GM19397 (cell line): Measurements from ENCODE around the gene DIP2C.

Experiments
- ATAC-seq: cut with Tn5 transposase; IDR thresholded peaks from one replicate; pipeline ENCODE4 v1.9.1; 2021; ENCODE audit warnings: mild to moderate bottlenecking, moderate library complexity; ENCODE audit not compliant: unreplicated experiment

The DIP2C gene

DNA sequence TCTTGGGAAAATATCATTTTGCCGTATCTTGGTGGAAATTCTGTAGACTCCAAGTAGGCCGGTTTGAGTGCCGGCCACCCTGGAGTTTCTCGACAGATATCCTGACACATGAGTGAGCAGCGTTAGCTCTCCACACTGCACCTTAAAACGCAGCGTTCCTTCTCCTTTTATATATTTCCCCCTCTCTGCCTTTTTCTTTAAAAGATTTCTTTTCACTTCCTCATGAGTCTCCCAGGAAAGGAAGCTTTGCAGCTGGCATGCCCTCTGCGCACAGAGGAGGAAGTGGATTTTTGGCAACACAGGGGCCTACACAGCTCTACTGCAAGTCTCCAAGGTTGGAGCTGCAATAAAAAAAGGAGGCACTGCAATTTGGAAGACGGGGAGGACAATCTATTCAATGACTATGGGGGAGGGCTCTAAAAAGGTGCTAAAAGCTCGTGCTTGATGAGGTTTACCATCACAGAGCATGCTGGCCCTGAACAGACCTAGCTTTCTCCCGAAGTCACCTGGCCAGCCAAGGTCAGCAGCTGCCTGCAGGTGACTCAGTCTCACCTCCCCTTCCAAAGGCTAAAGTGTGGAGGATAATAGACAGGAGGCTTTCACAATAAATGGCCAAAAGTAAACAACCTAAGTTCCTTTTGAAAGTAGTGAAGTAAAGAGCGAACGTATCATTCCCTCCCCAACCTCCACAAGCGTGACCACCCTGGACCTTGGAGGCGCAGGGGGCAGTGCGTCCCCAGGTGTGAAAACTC, 301.4 kb downstream of the DIP2C start:
- ATAC-seq: no peak

DNA sequence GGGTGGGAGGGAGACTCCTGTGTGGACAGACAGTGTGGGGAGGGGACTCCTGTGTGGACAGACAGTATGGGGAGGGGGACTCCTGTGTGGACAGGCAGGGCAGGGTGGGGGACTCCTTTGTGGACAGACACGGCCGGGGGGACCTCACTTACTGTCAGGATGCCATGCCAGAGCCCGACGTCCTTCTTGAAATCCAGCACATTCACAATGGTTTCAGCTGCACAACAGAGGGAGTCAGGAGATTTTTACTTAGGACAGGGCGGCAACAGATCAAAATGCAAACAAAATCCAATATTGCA, 301.9 kb downstream of the DIP2C start:
- ATAC-seq: no peak

DNA sequence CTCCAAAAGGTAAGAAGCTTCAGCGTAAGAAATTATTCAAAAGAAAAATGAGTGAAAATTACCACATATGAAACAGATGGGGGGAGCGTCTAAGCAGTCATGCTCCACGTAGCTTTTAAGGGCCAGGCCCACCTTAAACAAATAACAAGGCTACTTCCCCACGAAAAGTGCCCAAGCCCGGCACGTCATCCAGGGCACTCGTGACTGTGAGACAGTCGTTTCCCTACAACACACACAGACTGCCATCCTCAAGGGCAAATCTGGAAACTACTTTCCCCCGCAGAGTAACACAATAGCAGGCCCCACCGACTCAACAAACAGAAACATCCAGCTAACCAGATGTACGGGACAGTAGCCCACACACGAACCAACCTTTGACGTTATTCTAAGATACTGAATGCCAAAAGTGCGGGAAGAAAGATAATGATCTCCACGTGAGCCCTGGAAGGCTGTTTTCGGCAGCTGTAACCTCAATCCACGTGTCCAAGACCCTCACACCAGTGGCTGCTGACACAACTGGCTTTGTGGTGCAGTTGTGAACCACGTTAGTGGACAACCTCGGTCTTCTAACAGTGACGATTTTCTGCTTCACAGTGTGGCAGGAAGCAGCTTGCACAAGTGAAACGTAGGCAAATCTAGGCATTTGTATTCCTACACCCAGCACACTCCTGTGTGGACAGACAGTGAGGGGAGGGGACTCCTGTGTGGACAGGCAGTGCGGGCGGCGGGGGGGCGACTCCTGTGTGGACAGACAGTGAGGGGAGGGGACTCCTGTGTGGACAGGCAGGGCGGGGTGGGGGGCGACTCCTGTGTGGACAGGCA, 302.5 kb downstream of the DIP2C start:
- ATAC-seq: no peak

DNA sequence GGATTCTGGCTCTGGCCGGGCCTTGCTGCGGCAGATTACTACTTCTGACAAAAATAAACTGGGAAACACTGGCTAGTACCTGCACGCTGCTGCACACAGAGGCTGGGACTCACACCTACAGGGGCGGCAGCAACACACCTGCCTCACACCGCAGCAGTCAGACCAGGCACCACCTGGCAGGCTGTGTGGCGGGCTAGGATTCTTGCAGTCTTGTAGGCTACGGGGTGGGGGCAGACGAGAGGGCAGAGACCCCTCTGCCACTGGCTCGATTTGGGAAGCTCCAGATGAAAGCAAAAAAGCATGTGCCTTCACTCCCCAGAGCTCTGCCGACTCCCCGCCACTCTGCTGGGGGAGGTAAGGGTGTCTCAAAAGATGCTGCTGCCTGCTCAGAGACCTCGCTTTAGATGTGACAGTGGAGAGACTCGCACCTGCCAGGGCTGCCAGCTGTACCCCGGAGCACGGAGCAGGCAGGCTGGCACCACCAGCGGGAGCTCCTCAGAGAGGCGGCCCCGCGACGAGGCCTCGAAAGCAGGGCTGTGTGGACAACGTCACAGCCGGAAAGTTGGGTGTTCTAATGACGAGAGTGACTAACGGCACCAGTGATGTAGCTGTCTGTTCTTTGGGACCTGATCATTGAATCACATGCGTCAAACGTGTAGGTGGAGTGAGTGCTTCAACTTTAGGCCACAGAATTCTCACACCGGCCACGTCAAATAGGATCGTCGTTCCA, 303.7 kb downstream of the DIP2C start:
- no peak for ATAC-seq

DNA sequence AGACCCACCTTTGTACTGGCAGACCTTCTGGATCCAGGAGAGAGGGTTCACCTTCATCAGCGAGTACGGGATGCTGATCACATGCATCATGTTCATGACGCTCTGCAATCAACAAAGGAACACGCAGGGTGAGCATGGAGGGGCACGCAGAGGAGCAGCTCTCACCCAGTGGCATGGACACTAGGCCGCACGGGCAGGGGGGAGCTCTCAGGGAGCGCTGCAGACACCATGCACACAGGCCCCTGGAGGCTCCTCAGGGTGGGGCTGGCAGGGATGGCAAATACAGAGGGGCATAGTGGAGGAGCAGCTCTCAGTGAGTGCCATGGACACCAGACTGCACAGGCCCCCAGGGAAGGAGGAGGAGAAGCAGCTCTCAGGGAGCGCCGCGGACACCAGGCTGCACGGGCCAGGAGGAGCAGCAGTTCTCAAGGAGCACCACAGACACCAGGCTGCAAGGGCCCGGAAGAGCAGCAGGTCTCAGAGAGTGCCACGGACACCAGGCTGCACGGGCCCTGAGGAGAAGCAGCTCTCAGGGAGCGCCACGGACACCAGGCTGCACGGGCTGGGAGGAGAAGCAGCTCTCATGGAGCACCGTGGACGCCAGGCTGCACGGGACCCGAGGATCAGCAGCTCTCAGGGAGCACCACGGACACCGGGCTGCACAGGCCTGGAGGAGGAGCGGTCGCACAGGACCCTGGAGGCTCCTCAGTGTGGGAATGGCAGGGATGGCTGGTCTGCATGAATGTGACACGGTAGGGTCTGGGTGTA, 304.7 kb downstream of the DIP2C start:
- ATAC-seq: no peak

DNA sequence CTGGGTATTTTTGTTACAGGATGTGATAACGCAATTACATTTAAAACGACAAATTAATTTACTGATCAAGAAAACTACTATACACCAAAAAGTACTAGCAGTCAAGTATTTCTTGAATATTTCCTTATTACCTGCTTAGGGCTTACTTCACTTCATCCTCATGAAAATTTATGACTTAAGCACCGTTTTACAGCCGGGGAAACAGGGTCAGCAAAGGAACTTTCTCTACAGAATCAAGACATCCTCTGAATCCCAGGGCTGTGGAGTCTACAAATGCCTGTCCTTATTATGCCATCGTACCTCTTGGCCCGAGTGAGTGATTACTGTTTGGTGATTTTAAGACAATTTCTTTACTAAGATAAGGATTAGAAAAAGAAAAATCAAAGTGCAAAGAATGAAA, 305.9 kb downstream of the DIP2C start:
- ATAC-seq: no peak

DNA sequence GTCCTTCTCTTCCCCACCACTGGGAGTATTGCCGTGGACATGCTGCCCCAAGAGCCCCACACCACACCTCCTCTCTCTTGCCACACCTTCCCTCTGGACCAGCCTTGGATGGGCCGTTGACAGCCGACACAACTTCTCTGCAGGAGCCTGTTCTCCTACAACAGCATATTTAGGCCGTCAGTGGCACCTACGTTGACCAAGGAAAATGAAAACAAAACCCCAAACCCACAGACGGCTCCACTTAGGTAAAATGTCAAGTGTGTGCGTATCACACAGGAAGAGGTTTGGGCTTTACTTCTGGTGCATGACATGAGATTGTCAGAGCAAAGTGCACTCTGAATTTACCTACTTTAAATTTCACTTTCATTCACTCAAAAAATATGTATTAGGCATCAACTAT, 307.7 kb downstream of the DIP2C start:
- ATAC-seq: no peak

DNA sequence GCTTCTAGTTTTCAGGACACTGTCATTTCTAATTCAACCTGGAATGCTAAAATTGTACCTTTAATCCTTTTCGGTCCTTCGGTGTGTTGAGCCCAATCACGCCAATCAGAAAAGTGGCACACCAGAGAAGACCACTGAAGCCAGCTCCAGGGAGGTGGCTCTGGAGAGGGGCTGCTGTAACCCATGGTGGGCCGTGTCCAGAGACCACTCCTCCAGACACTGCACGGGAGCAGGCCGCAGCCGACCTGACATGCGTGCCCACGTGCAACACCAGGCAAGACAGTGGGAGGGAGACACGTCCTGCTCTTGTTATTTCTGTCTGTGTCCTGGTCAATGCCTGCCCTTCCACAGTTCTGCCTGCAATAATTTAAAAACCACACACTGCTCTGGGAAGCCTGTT, 308.1 kb downstream of the DIP2C start:
- no peak for ATAC-seq

DNA sequence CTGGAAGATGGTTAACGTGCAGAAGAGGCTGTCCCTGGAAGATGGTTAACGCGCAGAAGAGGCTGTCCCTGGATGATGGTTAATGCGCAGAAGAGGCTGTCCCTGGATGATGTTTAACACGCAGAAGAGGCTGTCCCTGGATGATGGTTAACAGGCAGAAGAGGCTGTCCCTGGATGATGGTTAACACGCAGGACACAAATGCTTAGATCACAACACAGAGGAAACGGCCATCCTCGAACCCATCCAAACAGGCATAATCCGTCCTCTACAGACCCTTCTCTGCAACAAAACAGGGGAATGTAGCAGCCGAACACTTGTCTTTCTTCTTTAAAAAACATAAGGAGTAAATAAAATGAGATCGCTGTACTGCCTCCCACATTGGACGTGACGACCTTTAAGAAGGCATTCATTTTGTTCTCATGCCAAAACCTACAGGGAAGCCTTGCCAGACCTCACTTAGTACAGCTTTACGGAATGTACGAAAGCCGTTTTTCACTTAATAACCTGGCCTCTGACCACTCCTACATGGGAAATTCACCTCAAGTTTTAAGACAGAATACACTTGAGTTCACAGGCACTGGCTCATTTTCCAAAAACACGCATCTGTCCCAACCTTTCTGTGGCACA, 309.0 kb downstream of the DIP2C start:
- ATAC-seq: no peak

DNA sequence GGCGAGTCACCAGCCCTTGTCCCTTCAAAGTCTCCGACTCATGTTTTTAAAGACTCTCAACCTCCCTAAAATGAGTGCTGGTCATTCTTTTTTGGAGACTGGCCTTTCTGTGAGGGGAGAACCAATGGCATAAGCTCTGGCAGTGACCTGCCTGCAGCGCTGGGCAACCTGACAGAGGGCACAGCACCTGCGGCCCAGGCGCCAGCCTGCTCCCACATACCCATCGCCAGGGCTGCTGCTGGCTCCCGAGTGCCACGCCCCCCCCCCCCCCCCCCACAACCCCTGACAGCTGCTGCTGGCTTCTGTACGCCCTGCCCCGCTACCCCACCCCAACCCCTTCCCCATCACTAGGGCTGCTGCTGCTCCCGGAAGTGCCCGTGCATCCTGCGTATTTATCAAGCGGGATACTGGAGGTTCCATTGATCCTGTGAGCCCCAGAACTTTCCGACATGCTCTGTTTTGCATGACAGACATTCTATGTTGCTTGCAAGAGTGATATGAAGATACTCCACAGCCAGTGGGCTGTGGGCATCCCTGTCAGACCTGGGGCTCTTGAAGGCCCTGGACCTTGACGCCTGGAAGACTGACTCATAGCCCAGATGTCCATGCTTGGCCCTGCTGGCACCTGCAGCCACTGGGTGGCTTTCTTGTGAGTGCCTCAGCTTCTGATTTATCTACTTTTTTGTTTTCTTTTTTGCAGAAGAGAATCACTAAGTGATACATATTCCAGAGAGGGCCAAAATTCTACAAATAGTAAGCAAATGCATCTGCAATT, 310.4 kb downstream of the DIP2C start:
- ATAC-seq: no peak

DNA sequence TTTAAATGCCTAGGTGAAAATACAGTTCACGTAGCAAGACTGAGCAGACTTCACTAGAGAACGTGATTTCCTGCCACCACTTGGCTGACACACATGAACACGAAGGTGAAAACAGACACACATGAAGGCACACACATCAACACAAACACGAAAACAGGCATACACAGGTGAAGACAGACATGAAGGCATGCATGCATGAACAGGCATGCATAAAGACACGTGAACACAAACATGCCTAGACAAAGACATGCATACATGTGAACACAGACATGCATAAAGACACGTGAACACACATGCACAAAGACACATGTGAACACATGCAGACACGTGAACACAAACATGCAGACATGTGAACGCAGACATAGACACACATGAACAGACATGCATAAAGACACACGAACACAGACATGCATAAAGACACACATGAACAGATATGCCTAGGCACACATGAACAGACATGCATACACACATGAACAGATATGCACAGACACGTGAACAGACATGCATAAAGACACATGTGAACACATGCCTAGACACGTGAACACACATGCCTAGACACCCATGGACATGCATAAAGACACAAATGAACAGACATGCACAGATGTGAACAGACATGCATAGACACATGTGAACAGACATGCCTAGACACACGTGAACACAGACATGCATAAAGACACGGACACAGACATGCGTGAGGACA, 311.1 kb downstream of the DIP2C start:
- no peak for ATAC-seq

DNA sequence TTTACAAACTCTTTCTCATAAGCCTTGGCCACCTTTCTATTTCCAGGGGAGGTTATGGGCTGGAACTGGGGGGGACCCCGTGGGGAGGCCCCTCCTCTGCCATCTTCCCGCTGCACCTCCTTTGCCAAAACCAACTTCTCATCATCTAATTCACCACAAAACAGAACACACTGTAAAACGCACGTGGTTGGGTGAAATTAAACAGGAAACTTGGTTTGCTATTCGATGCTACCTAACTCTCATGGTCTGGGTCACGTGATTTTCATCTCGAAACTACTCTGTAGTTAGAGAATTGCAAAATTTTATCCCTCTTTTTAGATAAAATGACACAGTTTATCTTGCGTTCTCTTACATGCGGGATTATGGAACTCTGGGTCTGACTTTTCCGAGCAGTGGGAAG, 312.2 kb downstream of the DIP2C start:
- ATAC-seq: no peak

DNA sequence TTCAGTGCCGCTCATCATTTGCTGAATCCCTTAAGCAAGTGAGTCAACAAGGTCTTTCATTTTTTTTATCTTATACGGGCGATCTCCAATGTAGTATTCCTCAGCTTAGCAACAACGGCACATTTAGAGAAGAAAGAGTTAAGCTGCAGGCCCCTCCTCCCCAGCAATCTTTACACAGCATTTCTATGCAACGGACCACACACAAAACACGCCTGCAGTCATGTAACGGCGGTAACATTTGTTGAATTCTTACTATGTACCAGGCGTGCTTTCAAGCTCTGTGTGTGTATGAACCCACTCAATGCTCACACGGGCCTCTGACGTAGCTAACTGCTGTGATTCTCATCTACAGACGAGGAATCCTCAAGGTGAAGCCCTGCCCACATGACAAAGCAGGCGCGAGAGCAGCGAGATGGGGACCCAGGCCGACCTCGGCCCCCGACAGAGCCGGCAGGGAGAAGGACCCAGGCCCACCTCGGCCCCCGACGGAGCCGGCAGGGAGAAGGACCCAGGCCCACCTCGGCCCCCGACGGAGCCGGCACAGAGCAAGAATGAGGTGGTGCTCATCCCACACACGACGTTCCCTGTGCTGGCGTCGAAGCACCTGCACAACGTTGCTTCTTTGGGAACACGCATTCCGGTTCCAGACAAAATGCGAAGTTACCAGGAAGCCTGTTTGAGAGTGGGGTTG, 313.5 kb downstream of the DIP2C start:
- ATAC-seq: no peak

DNA sequence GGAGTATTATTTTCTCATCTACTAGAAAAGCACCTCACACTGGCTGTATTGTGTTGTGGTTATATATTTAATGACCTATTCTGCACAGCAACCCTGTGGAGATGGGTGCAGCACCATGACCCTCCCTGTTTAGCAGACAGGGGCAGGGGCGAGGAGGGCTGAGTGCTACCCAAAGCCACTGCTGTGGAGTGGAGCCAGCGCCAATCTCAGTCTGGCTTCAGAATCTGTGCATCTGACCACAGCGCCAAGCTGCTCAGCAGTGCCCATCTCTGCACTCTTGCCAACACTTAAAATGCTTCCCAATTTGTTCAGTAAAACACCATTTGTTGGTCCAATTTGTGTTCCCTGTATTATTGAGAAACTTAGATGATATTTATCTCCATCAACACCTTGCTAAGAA, 315.1 kb downstream of the DIP2C start:
- no peak for ATAC-seq

DNA sequence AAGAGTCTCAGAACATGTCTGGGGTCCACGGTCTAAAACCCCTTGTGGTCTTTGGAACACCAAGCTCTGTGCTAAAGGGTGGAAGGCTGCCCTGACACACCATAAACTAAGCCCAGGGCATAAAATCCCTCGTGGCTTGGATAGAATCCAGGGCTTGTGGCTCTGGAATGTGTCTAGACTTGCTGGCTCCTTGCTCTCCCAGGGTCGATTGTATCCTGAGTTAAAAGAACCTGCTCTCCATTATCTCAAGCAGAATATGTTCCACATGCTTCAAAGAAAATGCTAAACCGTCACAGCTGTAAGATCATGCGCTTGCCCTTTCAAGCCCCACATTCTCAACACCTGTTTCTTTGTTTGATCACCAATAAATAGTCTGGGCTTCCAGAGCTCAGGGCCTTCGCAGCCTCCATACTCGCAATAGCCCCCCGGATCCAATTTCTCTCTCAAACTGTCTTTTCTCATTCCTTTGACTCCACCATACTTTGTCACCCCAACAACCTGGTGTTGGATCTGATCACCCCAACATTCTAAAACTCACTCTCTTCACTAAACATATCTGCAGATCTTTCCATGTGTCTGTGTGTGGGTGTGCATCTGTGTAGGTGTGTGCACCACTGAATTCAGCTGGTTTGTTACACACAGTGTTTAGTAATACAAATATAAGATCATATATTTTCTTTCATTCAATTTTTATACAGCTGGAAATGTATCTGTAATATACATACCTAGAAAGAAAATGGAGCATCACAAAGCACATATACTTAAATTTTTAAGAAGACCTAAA, 315.8 kb downstream of the DIP2C start:
- ATAC-seq: no peak

DNA sequence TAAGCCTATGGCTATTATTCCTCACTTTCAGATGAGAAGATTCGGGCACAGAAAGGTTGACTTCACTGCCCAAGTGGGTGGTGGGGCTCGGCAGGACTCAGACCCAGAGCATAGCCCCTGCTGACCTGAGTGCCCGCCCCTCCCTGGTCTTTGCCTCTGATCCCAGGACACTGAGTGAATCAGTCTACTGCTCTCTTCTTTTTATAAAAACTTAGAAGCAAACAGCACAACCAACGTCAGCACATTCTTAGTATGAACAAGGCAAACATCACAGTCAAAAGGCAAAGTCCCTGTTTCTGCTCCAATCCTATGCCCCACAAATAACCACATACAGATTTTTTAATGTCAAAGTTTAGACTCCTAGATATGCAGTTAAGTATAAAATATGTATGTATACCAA, 316.5 kb downstream of the DIP2C start:
- ATAC-seq: no peak

DNA sequence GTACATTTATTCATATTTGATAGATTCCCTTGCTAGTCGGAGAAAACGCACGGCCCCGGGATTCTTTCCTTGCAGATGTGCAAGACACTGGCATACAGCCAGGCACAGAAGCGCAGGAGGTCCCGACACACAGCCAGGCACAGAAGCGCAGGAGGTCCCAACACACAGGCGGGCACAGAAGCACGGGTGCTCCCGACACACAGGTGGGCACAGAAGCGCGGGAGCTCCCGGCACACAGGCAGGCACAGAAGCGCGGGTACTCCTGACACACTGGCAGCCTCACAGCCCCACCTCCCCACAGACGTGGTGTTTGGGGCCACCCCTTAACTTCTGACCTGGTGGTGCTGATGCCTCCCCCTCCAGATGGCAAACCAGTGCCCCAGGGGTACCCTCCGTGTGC, 316.9 kb downstream of the DIP2C start:
- ATAC-seq: no peak

DNA sequence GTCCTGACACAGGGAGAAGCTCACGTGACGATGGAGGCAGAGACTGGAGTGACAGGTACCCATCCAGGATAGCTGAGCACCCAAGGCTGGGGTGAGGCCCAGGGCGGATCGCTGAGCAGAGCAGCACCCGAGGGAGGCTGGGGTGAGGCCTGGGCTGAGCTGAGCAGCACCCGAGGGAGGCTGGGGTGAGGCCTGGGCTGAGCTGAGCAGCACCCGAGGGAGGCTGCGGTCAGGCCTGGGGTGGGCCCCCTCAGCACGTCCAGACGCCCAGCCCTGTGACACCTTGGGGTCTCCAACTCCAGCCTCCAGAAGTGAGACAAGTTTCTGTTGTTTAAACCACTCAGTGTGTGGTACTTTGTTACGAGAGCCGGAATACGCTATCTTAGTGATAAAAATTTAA, 318.0 kb downstream of the DIP2C start:
- no peak for ATAC-seq
